ENCODE results near the gene B3GALT4.
"Not testable (repeated sequence)": the region's sequence is repeated elsewhere in the genome, so short reads cannot be mapped to it uniquely, and the experiment has no call there.

Gene B3GALT4

GRCh38 chr6:33279257-33279695, 2.4 kb downstream of the B3GALT4 start:
- H3K4me3 ChIP-seq (ENCODE audit: low read length, poor library complexity, severe bottlenecking) = no peak overlapping the region
- peaks cover 36% of the 10 kb centered on the region; the same call in 1 of the 2 replicates for H3K36me3 ChIP-seq (ENCODE audit: insufficient read depth, low read length)
- H3K4me2 ChIP-seq (ENCODE audit: low read depth, low read length, poor library complexity, severe bottlenecking) = no peak overlapping the region
- no peak overlapping the region for H2AFZ ChIP-seq (ENCODE audit: low read length)
- H3F3A ChIP-seq (ENCODE audit: low read depth) = peaks cover 10% of the 10 kb centered on the region; the same call in 1 of the 2 replicates
- H3K79me2 ChIP-seq (ENCODE audit: insufficient read depth, low read length) = peaks cover 25% of the 10 kb centered on the region
- H3K27me3 ChIP-seq (ENCODE audit: insufficient read depth, low read length, poor library complexity, severe bottlenecking) = no peaks in the 10 kb centered on the region
- TF ChIP-seq CTCF (conservative IDR thresholded peaks at IDR 0.05; ENCODE audit: low read length) = no peak
- TF ChIP-seq EZH2phosphoT487 (IDR thresholded peaks at IDR 0.05; ENCODE audit: borderline replicate concordance) = no peak
- no peaks in the 10 kb centered on the region for H3K9me2 ChIP-seq (replicated peaks; ENCODE audit: low read depth, low read length)
- no peaks in the 10 kb centered on the region for H3K9me3 ChIP-seq (ENCODE audit: insufficient read depth, low read depth, low read length)
- peaks cover 17% of the 10 kb centered on the region for H3K4me1 ChIP-seq (ENCODE audit: insufficient read depth, low read length, poor library complexity, severe bottlenecking)
- no peak overlapping the region for H3K9ac ChIP-seq (ENCODE audit: low read depth, low read length, poor library complexity, severe bottlenecking)
- peaks cover 25% of the 10 kb centered on the region for H4K20me1 ChIP-seq (ENCODE audit: insufficient read depth, low read length, poor library complexity, severe bottlenecking)

GRCh38 chr6:33279971-33280511, 3.1 kb downstream of the B3GALT4 start:
- Histone ChIP-seq H3K79me2 (ENCODE audit: insufficient read depth, low read length) (peaks cover 17% of the 10 kb centered on the region), H3K27me3 (ENCODE audit: insufficient read depth, low read length, poor library complexity, severe bottlenecking) (no peaks in the 10 kb centered on the region), H2AFZ (ENCODE audit: low read length) (no peak overlapping the region), H3K9me2 (replicated peaks; ENCODE audit: low read depth, low read length) (no peaks in the 10 kb centered on the region), H3K9me3 (ENCODE audit: insufficient read depth, low read depth, low read length) (no peaks in the 10 kb centered on the region), H3K4me2 (ENCODE audit: low read depth, low read length, poor library complexity, severe bottlenecking) (no peak overlapping the region), H4K20me1 (ENCODE audit: insufficient read depth, low read length, poor library complexity, severe bottlenecking) (peaks cover 17% of the 10 kb centered on the region), H3K9ac (ENCODE audit: low read depth, low read length, poor library complexity, severe bottlenecking) (no peak overlapping the region), H3K4me1 (ENCODE audit: insufficient read depth, low read length, poor library complexity, severe bottlenecking) (peaks cover 9% of the 10 kb centered on the region), H3F3A (ENCODE audit: low read depth) (peaks cover 10% of the 10 kb centered on the region; the same call in 1 of the 2 replicates), H3K36me3 (ENCODE audit: insufficient read depth, low read length) (peaks cover 28% of the 10 kb centered on the region; the same call in 1 of the 2 replicates), H3K4me3 (ENCODE audit: low read length, poor library complexity, severe bottlenecking) (no peak overlapping the region)
- peak; percentile 75 for TF ChIP-seq CTCF (conservative IDR thresholded peaks at IDR 0.05; ENCODE audit: low read length)
- TF ChIP-seq EZH2phosphoT487 (IDR thresholded peaks at IDR 0.05; ENCODE audit: borderline replicate concordance) = no peak

GRCh38 chr6:33280539-33280938, 3.6 kb downstream of the B3GALT4 start:
- TF ChIP-seq EZH2phosphoT487 (IDR thresholded peaks at IDR 0.05; ENCODE audit: borderline replicate concordance) (no peak), CTCF (conservative IDR thresholded peaks at IDR 0.05; ENCODE audit: low read length) (no peak)
- peaks cover 10% of the 10 kb centered on the region; the same call in 1 of the 2 replicates for H3F3A ChIP-seq (ENCODE audit: low read depth)
- H2AFZ ChIP-seq (ENCODE audit: low read length) = no peak overlapping the region
- H3K9me2 ChIP-seq (replicated peaks; ENCODE audit: low read depth, low read length) = no peaks in the 10 kb centered on the region
- peaks cover 12% of the 10 kb centered on the region for H3K79me2 ChIP-seq (ENCODE audit: insufficient read depth, low read length)
- no peaks in the 10 kb centered on the region for H3K27me3 ChIP-seq (ENCODE audit: insufficient read depth, low read length, poor library complexity, severe bottlenecking)
- H3K9me3 ChIP-seq (ENCODE audit: insufficient read depth, low read depth, low read length) = no peaks in the 10 kb centered on the region
- no peak overlapping the region for H3K9ac ChIP-seq (ENCODE audit: low read depth, low read length, poor library complexity, severe bottlenecking)
- peaks cover 23% of the 10 kb centered on the region; the same call in 1 of the 2 replicates for H3K36me3 ChIP-seq (ENCODE audit: insufficient read depth, low read length)
- no peak overlapping the region for H3K4me3 ChIP-seq (ENCODE audit: low read length, poor library complexity, severe bottlenecking)
- peaks cover 12% of the 10 kb centered on the region for H4K20me1 ChIP-seq (ENCODE audit: insufficient read depth, low read length, poor library complexity, severe bottlenecking)
- H3K4me2 ChIP-seq (ENCODE audit: low read depth, low read length, poor library complexity, severe bottlenecking) = no peak overlapping the region
- H3K4me1 ChIP-seq (ENCODE audit: insufficient read depth, low read length, poor library complexity, severe bottlenecking) = peaks cover 4% of the 10 kb centered on the region

GRCh38 chr6:33285214-33285613, 8.3 kb downstream of the B3GALT4 start:
- H4K20me1 ChIP-seq (ENCODE audit: insufficient read depth, low read length, poor library complexity, severe bottlenecking); H3K27me3 ChIP-seq (ENCODE audit: insufficient read depth, low read length, poor library complexity, severe bottlenecking); H2AFZ ChIP-seq (ENCODE audit: low read length); H3K9me2 ChIP-seq (replicated peaks; ENCODE audit: low read depth, low read length); H3K4me3 ChIP-seq (ENCODE audit: low read length, poor library complexity, severe bottlenecking); H3K36me3 ChIP-seq (ENCODE audit: insufficient read depth, low read length); H3K9ac ChIP-seq (ENCODE audit: low read depth, low read length, poor library complexity, severe bottlenecking); H3F3A ChIP-seq (ENCODE audit: low read depth); H3K4me2 ChIP-seq (ENCODE audit: low read depth, low read length, poor library complexity, severe bottlenecking); H3K9me3 ChIP-seq (ENCODE audit: insufficient read depth, low read depth, low read length): not testable (repeated sequence)
- Histone ChIP-seq H3K4me1 (ENCODE audit: insufficient read depth, low read length, poor library complexity, severe bottlenecking) (peaks cover 14% of the 10 kb centered on the region), H3K79me2 (ENCODE audit: insufficient read depth, low read length) (peaks cover 32% of the 10 kb centered on the region)
